GM10266 (cell line): ENCODE results near the gene THY1.
"Not testable (repeated sequence)": the region's sequence is repeated elsewhere in the genome, so short reads cannot be mapped to it uniquely, and the experiment has no call there.

Source experiments
- DNase-seq: peaks from one replicate; pipeline ENCODE4 v3.0.0; 2012; ENCODE audit errors: extremely low spot score
- CTCF ChIP-seq: IDR thresholded peaks from 2 replicates; pipeline ENCODE4 v1.5.1; 2012; ENCODE audit warnings: mild to moderate bottlenecking, low read depth; ENCODE audit not compliant: control insufficient read depth, insufficient read depth; ENCODE audit errors: missing control alignments

THY1 gene

GRCh38 chr11:119441898-119442243, 18.9 kb upstream of the THY1 start:
- no peak for TF ChIP-seq CTCF
- DNase-seq, result no peak

GRCh38 chr11:119438599-119438998, 15.6 kb upstream of the THY1 start:
- no peak for TF ChIP-seq CTCF
- DNase-seq, result no peak

GRCh38 chr11:119437521-119437920, 14.5 kb upstream of the THY1 start:
- not testable (repeated sequence) for DNase-seq

GRCh38 chr11:119436711-119437110, 13.7 kb upstream of the THY1 start:
- TF ChIP-seq CTCF, result no peak
- DNase-seq, result no peak

GRCh38 chr11:119436093-119436492, 13.1 kb upstream of the THY1 start:
- TF ChIP-seq CTCF, result no peak
- DNase-seq, result no peak

- DNase-seq, result no peak
- TF ChIP-seq CTCF, result no peak
These were observed 11.8 kb upstream of the THY1 start for GRCh38 chr11:119434591-119435330.

- TF ChIP-seq CTCF, result no peak
- no peak for DNase-seq
These were observed 10.4 kb upstream of the THY1 start for GRCh38 chr11:119433358-119433725.
